OCI-LY7 (cell line): ENCODE results near the gene UNC79. TPM values are rescaled to one million over a fixed set of nuclear protein-coding genes. Genes with fewer than 3 reads are reported as not detected.
"Not testable (repeated sequence)": the region's sequence is repeated elsewhere in the genome, so short reads cannot be mapped to it uniquely, and the experiment has no call there.

ENCODE experiments used
- BruUV-seq: library from RNA; stranded (reverse); fragments of 400-500 nt; replicated peaks from 2 replicates; lab custom pipeline; 2021; lab: Mats Ljungman, UMichigan
- CTCF ChIA-PET: fragments of 300-600 bp; sonication (Branson Sonifier 250); formaldehyde crosslinking; loops from one replicate; lab custom pipeline; 2022; ENCODE audit warnings: antibody characterized with exemption; ENCODE audit not compliant: unreplicated experiment; lab: Charles Lee
- POLR2A ChIA-PET: fragments of 300-600 bp; sonication (Branson Sonifier 250); formaldehyde crosslinking; loops from one replicate; lab custom pipeline; 2022; ENCODE audit warnings: antibody characterized with exemption; lab: Charles Lee
- DNase-seq: peaks from one replicate; pipeline ENCODE4 v3.0.0-alpha.2; 2015; ENCODE audit warnings: low spot score
- H2AFZ ChIP-seq: fragments of 200-600 bp; sonication (generic), shearing (Covaris generic); 2 replicates; pipeline ENCODE4 v1.6.1; 2014; ENCODE audit warnings: mild to moderate bottlenecking, antibody characterized with exemption, low read length, moderate library complexity
- H3K27ac ChIP-seq: fragments of 200-600 bp; sonication (generic); 2 replicates; pipeline ENCODE4 v1.5.1; 2014; ENCODE audit warnings: mixed run types, low read depth, mild to moderate bottlenecking, moderate library complexity, low read length, inconsistent platforms; ENCODE audit not compliant: poor library complexity, severe bottlenecking
- H3K36me3 ChIP-seq: fragments of 200-600 bp; sonication (generic); 2 replicates; pipeline ENCODE4 v1.6.1; 2014; ENCODE audit warnings: mild to moderate bottlenecking, antibody characterized with exemption, low read length, moderate library complexity, mixed read lengths; ENCODE audit not compliant: insufficient read depth
- H3K4me1 ChIP-seq: fragments of 200-600 bp; sonication (generic); 2 replicates; pipeline ENCODE4 v1.5.1; 2014; ENCODE audit warnings: mild to moderate bottlenecking, low read length; ENCODE audit not compliant: insufficient read depth, poor library complexity, severe bottlenecking
- H3K4me2 ChIP-seq: fragments of 200-600 bp; sonication (generic); 2 replicates; pipeline ENCODE4 v1.6.1; 2014; ENCODE audit warnings: mild to moderate bottlenecking, low read length
- H3K4me3 ChIP-seq: fragments of 200-600 bp; sonication (generic); 2 replicates; pipeline ENCODE4 v1.5.1; 2014; ENCODE audit warnings: mild to moderate bottlenecking, low read depth, low read length; ENCODE audit not compliant: poor library complexity, severe bottlenecking
- H3K79me2 ChIP-seq: fragments of 200-600 bp; sonication (generic); 2 replicates; pipeline ENCODE4 v1.6.1; 2016; ENCODE audit warnings: low read depth, mild to moderate bottlenecking, low read length, moderate library complexity, mixed read lengths; ENCODE audit not compliant: insufficient read depth
- H3K9me2 ChIP-seq: fragments of 200-600 bp; sonication (generic); 2 replicates; pipeline ENCODE4 v1.6.1; 2016; ENCODE audit warnings: mild to moderate bottlenecking, low read length, mixed read lengths; ENCODE audit not compliant: insufficient read depth
- H3K9me3 ChIP-seq: fragments of 200-600 bp; sonication (generic); 2 replicates; pipeline ENCODE4 v1.6.1; 2014; ENCODE audit warnings: mild to moderate bottlenecking, mixed run types, low read length, mixed read lengths
- H4K20me1 ChIP-seq: fragments of 200-600 bp; sonication (generic); 2 replicates; pipeline ENCODE4 v1.6.1; 2014; ENCODE audit warnings: mild to moderate bottlenecking, antibody characterized with exemption, low read length, moderate library complexity, mixed read lengths; ENCODE audit not compliant: insufficient read depth
- EZH2phosphoT487 ChIP-seq: fragments of 200-600 bp; sonication (generic); IDR thresholded peaks from 2 replicates; pipeline ENCODE4 v1.6.1; 2018; ENCODE audit warnings: low read depth, borderline replicate concordance, mild to moderate bottlenecking, mixed run types, antibody characterized with exemption, low read length, moderate library complexity, mixed read lengths
- intact Hi-C: fragments of 100-400 bp; cut with micrococcal nuclease; formaldehyde crosslinking; loops from one replicate; pipeline ENCODE4 v1.10.0; 2022; ENCODE audit not compliant: unreplicated experiment
- total RNA-seq, 2 experiments: library from RNA; depleted of rRNA in 1 of 2; stranded (reverse); fragments of >200 nt in 1 of 2; shearing (Covaris generic) in 1 of 2; gene quantifications; 2 replicates each; pipeline ENCODE4 v1.2.3, GENCODE V29; 2014 to 2022
- TF ChIP-seq, protein P1 (sequence below): fragments of 200-600 bp; sonication (generic); conservative IDR thresholded peaks from 2 replicates; pipeline ENCODE4 v1.5.1; 2014; ENCODE audit warnings: mild to moderate bottlenecking, antibody characterized with exemption, low read length, moderate library complexity, mixed read lengths

The UNC79 gene
- total RNA-seq, 2 experiments from 2014 or later, result 0.17 to 0.19 TPM

DNA sequence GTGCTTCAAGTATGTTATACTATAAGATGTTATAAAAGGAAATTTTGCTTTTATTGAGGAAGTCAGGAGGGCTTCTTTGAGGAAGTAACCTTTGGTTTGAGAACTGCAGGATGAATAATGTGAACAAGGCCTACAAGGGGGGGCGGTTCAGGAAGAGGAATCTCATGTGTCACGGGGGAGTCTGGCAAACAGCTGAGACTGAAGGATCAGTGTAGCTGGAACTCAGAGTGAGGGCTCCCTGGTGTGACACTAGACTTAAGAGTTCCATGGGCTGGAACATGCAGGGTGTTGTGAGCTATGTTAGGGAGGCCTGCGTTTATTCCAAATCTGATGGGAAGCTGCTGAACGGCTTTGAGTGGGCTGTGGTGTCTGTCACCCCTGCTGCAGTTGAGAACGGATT, 62.3 kb downstream of the UNC79 start:
- TF ChIP-seq, protein P1, sequence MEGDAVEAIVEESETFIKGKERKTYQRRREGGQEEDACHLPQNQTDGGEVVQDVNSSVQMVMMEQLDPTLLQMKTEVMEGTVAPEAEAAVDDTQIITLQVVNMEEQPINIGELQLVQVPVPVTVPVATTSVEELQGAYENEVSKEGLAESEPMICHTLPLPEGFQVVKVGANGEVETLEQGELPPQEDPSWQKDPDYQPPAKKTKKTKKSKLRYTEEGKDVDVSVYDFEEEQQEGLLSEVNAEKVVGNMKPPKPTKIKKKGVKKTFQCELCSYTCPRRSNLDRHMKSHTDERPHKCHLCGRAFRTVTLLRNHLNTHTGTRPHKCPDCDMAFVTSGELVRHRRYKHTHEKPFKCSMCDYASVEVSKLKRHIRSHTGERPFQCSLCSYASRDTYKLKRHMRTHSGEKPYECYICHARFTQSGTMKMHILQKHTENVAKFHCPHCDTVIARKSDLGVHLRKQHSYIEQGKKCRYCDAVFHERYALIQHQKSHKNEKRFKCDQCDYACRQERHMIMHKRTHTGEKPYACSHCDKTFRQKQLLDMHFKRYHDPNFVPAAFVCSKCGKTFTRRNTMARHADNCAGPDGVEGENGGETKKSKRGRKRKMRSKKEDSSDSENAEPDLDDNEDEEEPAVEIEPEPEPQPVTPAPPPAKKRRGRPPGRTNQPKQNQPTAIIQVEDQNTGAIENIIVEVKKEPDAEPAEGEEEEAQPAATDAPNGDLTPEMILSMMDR, result no peak
- TF ChIP-seq EZH2phosphoT487, result no peak
- Histone ChIP-seq H4K20me1 (no peaks in the 10 kb centered on the region), H3K9me2 (no peaks in the 10 kb centered on the region), H3K4me1 (no peaks in the 10 kb centered on the region), H3K79me2 (no peaks in the 10 kb centered on the region), H3K4me3 (no peak overlapping the region), H2AFZ (no peak overlapping the region), H3K4me2 (no peak overlapping the region), H3K27ac (no peak overlapping the region), H3K36me3 (no peaks in the 10 kb centered on the region), H3K9me3 (no peaks in the 10 kb centered on the region)
- BruUV-seq, result no TSS peak
- ChIA-PET POLR2A (no interaction called here), CTCF (no interaction called here)
- DNase-seq, result no peak
- intact Hi-C loops, result no loop called here

DNA sequence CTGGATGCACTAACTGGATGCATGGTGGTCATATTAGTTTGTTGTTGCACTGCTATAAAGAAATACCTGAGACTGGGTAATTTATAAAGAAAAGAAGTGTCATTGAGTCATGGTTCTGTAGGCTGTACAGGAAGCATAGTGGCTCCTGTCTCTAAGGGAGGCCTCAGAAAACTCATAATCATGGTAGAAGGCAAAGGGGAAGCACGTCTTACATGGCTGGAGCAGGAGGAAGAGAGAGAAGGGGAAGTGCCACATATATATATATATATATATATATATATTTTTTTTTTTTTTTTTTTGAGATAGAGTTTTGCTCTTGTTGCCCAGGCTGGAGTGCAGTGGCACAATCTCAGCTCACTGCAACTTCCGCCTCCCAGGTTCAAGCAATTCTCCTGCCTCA, 62.9 kb downstream of the UNC79 start:
- H3K4me3 ChIP-seq, H3K79me2 ChIP-seq, H3K27ac ChIP-seq, intact Hi-C loops, H3K4me1 ChIP-seq, H3K36me3 ChIP-seq, CTCF ChIA-PET, H4K20me1 ChIP-seq, H2AFZ ChIP-seq, POLR2A ChIA-PET, DNase-seq, H3K4me2 ChIP-seq, BruUV-seq, H3K9me3 ChIP-seq, H3K9me2 ChIP-seq: not testable (repeated sequence)

DNA sequence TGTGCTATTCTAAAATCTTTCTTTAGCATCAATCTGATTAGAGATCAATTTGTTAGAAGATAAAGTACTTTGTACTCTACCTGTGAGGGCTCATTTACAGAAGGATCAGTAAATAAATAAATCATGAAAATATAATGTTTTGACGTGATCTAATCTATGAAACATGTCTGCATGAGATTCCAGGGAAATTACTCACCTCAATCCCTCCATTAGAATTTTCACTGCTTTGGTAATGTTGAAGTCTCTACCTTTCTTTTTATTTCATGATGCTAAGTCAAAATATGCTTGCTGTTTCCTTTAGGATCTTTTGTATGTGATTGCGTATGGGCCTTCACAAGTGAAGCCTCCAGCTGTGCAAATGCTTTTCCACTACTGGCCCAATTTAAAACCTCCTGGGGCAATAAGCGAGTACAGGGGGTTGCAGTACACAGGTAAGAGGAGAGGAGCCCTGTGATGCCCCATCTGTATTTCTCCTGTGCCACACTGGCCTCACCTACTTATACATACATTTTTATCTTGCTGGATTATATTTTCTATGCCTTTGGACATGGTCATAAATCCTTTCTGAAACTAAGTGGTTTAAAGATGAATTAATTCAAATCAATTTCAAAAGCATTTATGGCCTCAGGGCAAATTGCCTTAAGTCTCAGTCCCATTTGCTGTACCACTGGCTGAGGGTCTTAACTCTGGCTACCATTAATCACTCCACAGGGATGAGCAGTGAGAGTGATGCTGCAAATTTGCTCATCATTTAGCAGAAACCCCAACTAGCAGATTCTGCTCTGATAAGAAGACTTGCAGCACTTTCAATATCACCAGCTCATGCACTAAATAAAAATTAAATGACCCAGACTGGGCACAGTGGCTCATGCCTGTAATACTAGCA, 66.4 kb downstream of the UNC79 start:
- no peak for DNase-seq
- no peaks in the 10 kb centered on the region for H3K9me2 ChIP-seq
- no peaks in the 10 kb centered on the region for H3K36me3 ChIP-seq
- no peak overlapping the region for H3K4me3 ChIP-seq
- no peak overlapping the region for H2AFZ ChIP-seq
- H4K20me1 ChIP-seq, result no peaks in the 10 kb centered on the region
- no peak for TF ChIP-seq EZH2phosphoT487
- TF ChIP-seq, protein P1, result no peak
- no TSS peak for BruUV-seq
- no peaks in the 10 kb centered on the region for H3K4me1 ChIP-seq
- H3K79me2 ChIP-seq, result no peaks in the 10 kb centered on the region
- ChIA-PET CTCF (no interaction called here), POLR2A (interaction anchor here (0.6 kb wide), 1 partner anchor 67 kb away, joined by 4 read pairs; no protein-coding TSS in a partner anchor)
- H3K9me3 ChIP-seq, result no peaks in the 10 kb centered on the region
- H3K4me2 ChIP-seq, result no peak overlapping the region
- intact Hi-C loops, result no loop called here
- H3K27ac ChIP-seq, result no peak overlapping the region
